Measurements from ENCODE around the gene ZNF235.

DNA sequence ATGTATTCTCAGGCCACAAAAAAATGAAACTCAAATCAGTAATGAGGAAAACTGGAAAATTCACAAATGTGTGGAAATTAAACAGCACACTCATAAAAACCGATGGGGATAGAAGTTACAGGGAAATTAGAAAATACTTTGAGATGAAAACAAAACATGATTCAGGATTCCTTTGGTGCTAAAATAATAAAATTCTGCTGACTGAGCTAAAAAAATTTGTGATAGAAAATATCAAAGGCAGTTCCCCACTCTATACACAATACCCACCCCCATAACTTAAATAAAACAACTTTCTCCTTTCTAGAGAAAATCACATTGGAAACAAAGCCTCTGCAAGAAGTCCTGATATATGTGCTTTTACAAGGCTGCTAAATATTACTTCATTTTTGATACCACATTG lies 46.7 kb downstream of the ZNF235 start:
- TF ChIP-seq, protein P1, sequence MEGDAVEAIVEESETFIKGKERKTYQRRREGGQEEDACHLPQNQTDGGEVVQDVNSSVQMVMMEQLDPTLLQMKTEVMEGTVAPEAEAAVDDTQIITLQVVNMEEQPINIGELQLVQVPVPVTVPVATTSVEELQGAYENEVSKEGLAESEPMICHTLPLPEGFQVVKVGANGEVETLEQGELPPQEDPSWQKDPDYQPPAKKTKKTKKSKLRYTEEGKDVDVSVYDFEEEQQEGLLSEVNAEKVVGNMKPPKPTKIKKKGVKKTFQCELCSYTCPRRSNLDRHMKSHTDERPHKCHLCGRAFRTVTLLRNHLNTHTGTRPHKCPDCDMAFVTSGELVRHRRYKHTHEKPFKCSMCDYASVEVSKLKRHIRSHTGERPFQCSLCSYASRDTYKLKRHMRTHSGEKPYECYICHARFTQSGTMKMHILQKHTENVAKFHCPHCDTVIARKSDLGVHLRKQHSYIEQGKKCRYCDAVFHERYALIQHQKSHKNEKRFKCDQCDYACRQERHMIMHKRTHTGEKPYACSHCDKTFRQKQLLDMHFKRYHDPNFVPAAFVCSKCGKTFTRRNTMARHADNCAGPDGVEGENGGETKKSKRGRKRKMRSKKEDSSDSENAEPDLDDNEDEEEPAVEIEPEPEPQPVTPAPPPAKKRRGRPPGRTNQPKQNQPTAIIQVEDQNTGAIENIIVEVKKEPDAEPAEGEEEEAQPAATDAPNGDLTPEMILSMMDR (conservative IDR thresholded peaks at IDR 0.05) = no peak
- no peak for TF ChIP-seq ZFX (IDR thresholded peaks at IDR 0.05)

Data from C4-2B (cell line).